CD8-positive, alpha-beta memory T cell (primary cell): ENCODE data around the gene HAL. TPM values are rescaled to one million over a fixed set of nuclear protein-coding genes. Genes with fewer than 3 reads are reported as not detected.

Source experiments
- CTCF ChIA-PET: fragments of 350-600 bp; sonication (Branson Sonifier 250); formaldehyde crosslinking; loops from one replicate; lab custom pipeline; 2021; ENCODE audit warnings: antibody characterized with exemption; lab: Charles Lee
- POLR2A ChIA-PET: fragments of 350-600 bp; sonication (Branson Sonifier 250); formaldehyde crosslinking; loops from one replicate; lab custom pipeline; 2021; ENCODE audit warnings: antibody characterized with exemption; lab: Charles Lee
- DNase-seq, 5 donors: peaks; one replicate each; pipeline versions ENCODE4 v3.0.0 to v3.0.0-alpha.2; 2020 to 2022; ENCODE audit warnings: mixed read lengths in 1 of 5
- H3K27ac ChIP-seq: one replicate; pipeline ENCODE4 v1.7.0; 2013; ENCODE audit warnings: low read depth, mild to moderate bottlenecking, low read length, moderate library complexity
- H3K27me3 ChIP-seq: 2 replicates; pipeline ENCODE4 v1.7.0; 2013; ENCODE audit warnings: low read length, mild to moderate bottlenecking; ENCODE audit not compliant: insufficient read depth, poor library complexity, severe bottlenecking
- H3K36me3 ChIP-seq: 2 replicates; pipeline ENCODE4 v1.7.0; 2013; ENCODE audit warnings: mild to moderate bottlenecking, low read length, moderate library complexity; ENCODE audit not compliant: insufficient read depth
- H3K4me1 ChIP-seq: 2 replicates; pipeline ENCODE4 v1.7.0; 2013; ENCODE audit warnings: mild to moderate bottlenecking, low read length, moderate library complexity; ENCODE audit not compliant: insufficient read depth
- H3K4me3 ChIP-seq: 2 replicates; pipeline ENCODE4 v1.7.0; 2013; ENCODE audit warnings: mild to moderate bottlenecking, low read length
- H3K9me3 ChIP-seq: 2 replicates; pipeline ENCODE4 v1.7.0; 2013; ENCODE audit warnings: mild to moderate bottlenecking, low read length
- H3K27ac Mint-ChIP-seq, 8 donors: one replicate each; pipeline ENCODE4 v1.8.0; 2020 to 2021; ENCODE audit warnings: mixed read lengths in 8 of 8, mild to moderate bottlenecking in 6 of 8, inconsistent platforms in 3 of 8, moderate library complexity in 3 of 8
- H3K27me3 Mint-ChIP-seq, 2 donors: one replicate each; pipeline ENCODE4 v1.8.0; 2020 to 2021; ENCODE audit warnings: mixed read lengths in 2 of 2, mild to moderate bottlenecking in 1 of 2, moderate library complexity in 1 of 2
- H3K36me3 Mint-ChIP-seq, 3 donors: one replicate each; pipeline ENCODE4 v1.8.0; 2020 to 2021; ENCODE audit warnings: mixed read lengths in 3 of 3, inconsistent platforms in 1 of 3, mild to moderate bottlenecking in 1 of 3
- H3K4me1 Mint-ChIP-seq, 3 donors: one replicate each; pipeline ENCODE4 v1.8.0; 2020 to 2021; ENCODE audit warnings: mixed read lengths in 3 of 3, inconsistent platforms in 1 of 3, mild to moderate bottlenecking in 1 of 3
- H3K4me3 Mint-ChIP-seq, 7 donors: one replicate each; pipeline ENCODE4 v1.8.0; 2020 to 2021; ENCODE audit warnings: mixed read lengths in 7 of 7, mild to moderate bottlenecking in 6 of 7, moderate library complexity in 4 of 7, inconsistent platforms in 2 of 7
- H3K9me3 Mint-ChIP-seq, 5 donors: one replicate each; pipeline ENCODE4 v1.8.0; 2020 to 2022; ENCODE audit warnings: mixed read lengths in 5 of 5, mild to moderate bottlenecking in 3 of 5, moderate library complexity in 2 of 5, inconsistent platforms in 1 of 5
- polyA plus RNA-seq: library from polyadenylated mRNA; unstranded; fragments of 300-500 nt; fragmentation: Illumina TruSeq; gene quantifications from one replicate; pipeline ENCODE4 v1.2.3, GENCODE V29; 2021
- total RNA-seq, 2 experiments: library from RNA; stranded (reverse); gene quantifications; one replicate each; pipeline ENCODE4 v1.2.3, GENCODE V29; 2021

The HAL gene, protein sequence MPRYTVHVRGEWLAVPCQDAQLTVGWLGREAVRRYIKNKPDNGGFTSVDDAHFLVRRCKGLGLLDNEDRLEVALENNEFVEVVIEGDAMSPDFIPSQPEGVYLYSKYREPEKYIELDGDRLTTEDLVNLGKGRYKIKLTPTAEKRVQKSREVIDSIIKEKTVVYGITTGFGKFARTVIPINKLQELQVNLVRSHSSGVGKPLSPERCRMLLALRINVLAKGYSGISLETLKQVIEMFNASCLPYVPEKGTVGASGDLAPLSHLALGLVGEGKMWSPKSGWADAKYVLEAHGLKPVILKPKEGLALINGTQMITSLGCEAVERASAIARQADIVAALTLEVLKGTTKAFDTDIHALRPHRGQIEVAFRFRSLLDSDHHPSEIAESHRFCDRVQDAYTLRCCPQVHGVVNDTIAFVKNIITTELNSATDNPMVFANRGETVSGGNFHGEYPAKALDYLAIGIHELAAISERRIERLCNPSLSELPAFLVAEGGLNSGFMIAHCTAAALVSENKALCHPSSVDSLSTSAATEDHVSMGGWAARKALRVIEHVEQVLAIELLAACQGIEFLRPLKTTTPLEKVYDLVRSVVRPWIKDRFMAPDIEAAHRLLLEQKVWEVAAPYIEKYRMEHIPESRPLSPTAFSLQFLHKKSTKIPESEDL
- total RNA-seq (under 1 TPM; 0.09 to 0.40 TPM), polyA plus RNA-seq (not detected)

DNA sequence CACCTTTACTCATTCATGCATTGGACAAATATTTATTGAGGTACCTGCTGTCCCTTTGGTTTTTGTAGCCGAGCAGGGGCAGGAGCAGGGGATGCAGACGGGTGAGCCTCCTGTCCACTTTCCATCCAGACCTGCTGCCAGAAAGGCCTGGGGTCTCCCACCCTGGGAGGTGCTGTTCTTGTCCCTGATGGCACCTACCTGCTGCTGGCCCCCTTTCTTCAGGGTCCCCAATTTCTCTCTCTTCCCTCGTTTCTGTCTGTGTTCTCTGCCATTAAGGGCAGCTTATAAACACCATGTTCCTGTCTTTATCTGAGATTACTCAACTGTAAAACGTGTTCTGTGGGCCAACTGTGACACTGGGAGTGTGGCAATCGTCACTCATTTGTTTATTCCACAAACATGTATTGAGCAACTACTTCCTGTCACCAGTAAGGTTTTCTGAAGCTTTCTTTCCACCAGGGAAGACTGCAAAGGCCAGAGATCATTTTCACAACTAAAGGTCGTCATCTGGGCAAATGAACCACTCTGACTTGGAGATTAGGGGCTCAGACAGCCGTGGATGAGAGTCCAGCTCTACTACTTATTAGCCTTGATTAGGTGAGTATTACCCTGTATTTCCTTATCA is at the start of gene HAL:
HAL (minus strand) TSS at position 311 of the 625 bp plus-strand sequence. CDS start 434 bp downstream, outside the sequence.
- no peaks in the 10 kb centered on the region for H3K9me3 Mint-ChIP-seq
- H3K27me3 Mint-ChIP-seq: no peaks in the 10 kb centered on the region
- DNase-seq: no peak
- no peak within 1 kb of the TSS for H3K27ac Mint-ChIP-seq
- no peaks in the 10 kb centered on the region for H3K36me3 ChIP-seq
- H3K27me3 ChIP-seq: no peaks in the 10 kb centered on the region
- no peaks in the 10 kb centered on the region for H3K4me1 ChIP-seq
- H3K27ac ChIP-seq: no peak within 1 kb of the TSS
- H3K36me3 Mint-ChIP-seq: peaks cover 3 to 14% (median 7%) of the 10 kb centered on the region in 3 donors
- no peaks in the 10 kb centered on the region for H3K9me3 ChIP-seq
- H3K4me1 Mint-ChIP-seq: peaks cover 2 to 6% (median 3%) of the 10 kb centered on the region in 3 donors
- no peak within 1 kb of the TSS for H3K4me3 ChIP-seq
- ChIA-PET CTCF (no interaction called here), POLR2A (no interaction called here)
- no peak within 1 kb of the TSS for H3K4me3 Mint-ChIP-seq

DNA sequence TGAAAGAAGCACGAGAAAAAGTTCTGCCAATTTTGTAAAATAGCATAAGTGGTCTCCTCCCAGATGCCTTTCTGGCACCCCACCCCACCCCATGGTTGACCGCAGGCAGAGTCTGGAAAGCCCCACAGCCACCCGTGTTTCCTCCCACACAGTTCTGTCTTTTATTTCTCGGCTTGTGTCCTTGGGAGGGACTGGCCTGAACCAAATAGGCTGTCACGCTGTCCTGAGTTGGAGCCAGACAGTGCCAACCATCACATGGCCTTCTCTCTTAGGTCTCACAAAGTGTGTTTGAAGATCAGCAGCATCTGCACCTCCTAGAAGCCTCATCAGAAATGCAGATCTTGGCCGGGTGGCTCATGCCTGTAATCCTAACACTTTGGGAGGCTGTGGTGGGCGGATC is 49.4 kb upstream of the HAL start:
- Histone ChIP-seq H3K36me3 (no peaks in the 10 kb centered on the region), H3K4me3 (no peak overlapping the region), H3K9me3 (no peaks in the 10 kb centered on the region), H3K27me3 (no peaks in the 10 kb centered on the region), H3K27ac (no peak overlapping the region), H3K4me1 (peaks cover 35% of the 10 kb centered on the region)
- Mint-ChIP-seq H3K27ac (peak overlapping the region; percentile 59 to 94 (median 81)), H3K36me3 (no peaks in the 10 kb centered on the region), H3K4me1 (peaks cover 30 to 50% (median 41%) of the 10 kb centered on the region in 3 donors), H3K27me3 (peaks cover 0 to 3% of the 10 kb centered on the region in 2 donors), H3K9me3 (no peaks in the 10 kb centered on the region), H3K4me3 (peak overlapping the region in 3 of 7 donors; percentile 41 to 79 (median 42))
- DNase-seq: peak in 4 of 5 donors; percentile 13 to 55 (median 34)
- POLR2A ChIA-PET: no interaction called here
- CTCF ChIA-PET: no interaction called here

DNA sequence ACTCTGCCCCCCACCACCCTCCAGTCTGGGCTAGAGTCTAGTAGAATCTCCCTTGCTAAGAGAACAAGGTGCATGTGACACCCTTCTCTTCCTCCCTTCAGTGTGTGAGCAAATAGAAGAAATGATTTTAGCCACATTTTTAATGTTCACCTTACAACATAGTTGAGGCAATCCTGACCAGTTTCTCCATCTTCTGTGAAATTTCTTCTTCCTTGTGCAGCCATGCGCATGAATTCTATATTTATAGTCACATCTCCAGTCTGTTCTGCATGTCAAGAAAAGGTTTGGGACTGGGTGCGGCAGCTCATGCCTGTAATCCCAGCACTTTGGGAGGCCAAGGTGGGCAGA is 48.8 kb upstream of the HAL start:
- Mint-ChIP-seq H3K36me3 (peaks cover 0 to under 1% (median 0%) of the 10 kb centered on the region in 3 donors), H3K27ac (peak overlapping the region; percentile 7 to 87 (median 44)), H3K4me1 (peaks cover 30 to 50% (median 41%) of the 10 kb centered on the region in 3 donors), H3K27me3 (peaks cover 0 to 3% of the 10 kb centered on the region in 2 donors), H3K4me3 (peak overlapping the region in 2 of 7 donors; percentile 37 to 66), H3K9me3 (no peaks in the 10 kb centered on the region)
- CTCF ChIA-PET: no interaction called here
- Histone ChIP-seq H3K36me3 (no peaks in the 10 kb centered on the region), H3K4me1 (peaks cover 35% of the 10 kb centered on the region), H3K27me3 (no peaks in the 10 kb centered on the region), H3K9me3 (no peaks in the 10 kb centered on the region), H3K27ac (no peak overlapping the region), H3K4me3 (no peak overlapping the region)
- POLR2A ChIA-PET: no interaction called here
- no peak for DNase-seq

DNA sequence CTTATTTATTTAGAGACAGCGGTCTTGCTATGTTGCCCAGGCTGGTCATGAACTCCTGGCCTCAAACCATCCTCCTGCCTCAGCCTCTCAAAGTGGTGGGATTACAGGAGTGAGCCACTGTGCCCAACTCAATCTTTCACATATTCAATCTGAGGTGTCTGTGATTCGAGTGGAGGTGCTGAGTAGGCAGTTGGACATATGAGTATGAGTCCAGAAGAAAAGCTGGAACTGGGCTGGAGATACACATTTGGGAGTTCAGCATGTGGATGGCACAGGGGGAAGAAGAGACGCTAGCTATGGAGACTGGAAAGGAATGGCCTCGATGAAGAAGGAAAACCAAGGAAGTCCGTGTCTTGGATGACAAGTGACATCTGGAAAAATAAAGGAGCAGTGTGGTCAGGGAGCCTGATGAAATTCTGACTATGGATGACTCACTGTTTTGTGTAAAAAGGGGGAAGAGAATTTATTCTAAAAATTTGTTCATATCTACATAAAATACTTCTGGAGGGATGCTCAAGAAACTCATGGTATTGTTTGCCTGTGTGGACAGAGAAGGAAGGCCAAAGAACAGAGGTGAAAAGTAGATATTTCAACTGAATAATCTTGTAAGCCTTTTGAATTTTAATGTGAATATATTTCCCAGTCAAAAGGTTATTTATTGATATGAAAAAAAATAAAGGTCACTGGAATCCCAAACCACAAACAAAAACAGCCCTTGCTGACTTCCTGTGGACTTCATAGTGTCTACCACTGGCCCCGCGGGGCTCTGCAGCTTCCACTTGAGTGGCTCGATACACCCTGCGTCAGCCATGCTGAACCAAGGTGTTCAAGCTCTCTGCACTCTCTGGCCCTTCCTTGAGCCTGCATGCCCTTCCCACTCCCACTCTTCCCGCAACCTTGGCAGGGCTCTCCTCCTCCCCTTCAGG is 48.1 kb upstream of the HAL start:
- Histone ChIP-seq H3K27ac (no peak overlapping the region), H3K9me3 (no peaks in the 10 kb centered on the region), H3K4me1 (peaks cover 35% of the 10 kb centered on the region), H3K36me3 (no peaks in the 10 kb centered on the region), H3K4me3 (no peak overlapping the region), H3K27me3 (no peaks in the 10 kb centered on the region)
- H3K9me3 Mint-ChIP-seq: no peaks in the 10 kb centered on the region
- H3K36me3 Mint-ChIP-seq: peaks cover 0 to 2% (median 0%) of the 10 kb centered on the region in 3 donors
- H3K4me3 Mint-ChIP-seq: peak overlapping the region in 2 of 7 donors; percentile 37 to 66
- peak overlapping the region; percentile 7 to 87 (median 44) for H3K27ac Mint-ChIP-seq
- H3K27me3 Mint-ChIP-seq: peaks cover 0 to 3% of the 10 kb centered on the region in 2 donors
- CTCF ChIA-PET: no interaction called here
- peaks cover 30 to 50% (median 41%) of the 10 kb centered on the region in 3 donors for H3K4me1 Mint-ChIP-seq
- no peak for DNase-seq
- POLR2A ChIA-PET: no interaction called here

DNA sequence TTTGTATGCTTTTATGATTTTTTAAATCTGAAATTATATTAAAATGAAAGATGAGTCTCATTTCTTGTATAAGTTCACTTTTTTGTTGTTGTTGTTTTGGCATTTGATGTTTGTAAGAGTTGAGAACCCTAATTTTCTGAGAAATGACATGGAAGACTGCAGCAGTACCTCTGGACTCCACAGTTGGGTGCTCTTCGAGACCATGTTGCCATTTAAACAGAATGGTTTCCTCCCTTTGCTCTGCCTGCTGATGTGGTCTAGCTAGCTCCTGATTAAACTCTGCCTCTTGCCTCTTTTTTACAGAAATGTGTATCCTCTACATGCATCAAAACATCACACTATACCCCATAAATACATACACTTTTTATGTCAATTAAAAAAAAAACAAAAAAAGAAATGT is 45.0 kb upstream of the HAL start:
- Mint-ChIP-seq H3K4me1 (peaks cover 10 to 24% (median 20%) of the 10 kb centered on the region in 3 donors), H3K27ac (peak overlapping the region in 1 of 8 donors; percentile 6), H3K36me3 (peaks cover 0 to 2% (median 0%) of the 10 kb centered on the region in 3 donors), H3K9me3 (no peaks in the 10 kb centered on the region), H3K4me3 (no peak overlapping the region), H3K27me3 (peaks cover 0 to 2% of the 10 kb centered on the region in 2 donors)
- POLR2A ChIA-PET: no interaction called here
- no peaks in the 10 kb centered on the region for H3K36me3 ChIP-seq
- H3K27me3 ChIP-seq: no peaks in the 10 kb centered on the region
- CTCF ChIA-PET: interaction anchor here (0.6 to 1.2 kb wide), 2 partner anchors 169 to 174 kb away, joined by 3 to 4 read pairs; no protein-coding TSS in a partner anchor
- no peak overlapping the region for H3K4me3 ChIP-seq
- peaks cover 13% of the 10 kb centered on the region for H3K4me1 ChIP-seq
- no peak overlapping the region for H3K27ac ChIP-seq
- no peak for DNase-seq
- no peaks in the 10 kb centered on the region for H3K9me3 ChIP-seq

DNA sequence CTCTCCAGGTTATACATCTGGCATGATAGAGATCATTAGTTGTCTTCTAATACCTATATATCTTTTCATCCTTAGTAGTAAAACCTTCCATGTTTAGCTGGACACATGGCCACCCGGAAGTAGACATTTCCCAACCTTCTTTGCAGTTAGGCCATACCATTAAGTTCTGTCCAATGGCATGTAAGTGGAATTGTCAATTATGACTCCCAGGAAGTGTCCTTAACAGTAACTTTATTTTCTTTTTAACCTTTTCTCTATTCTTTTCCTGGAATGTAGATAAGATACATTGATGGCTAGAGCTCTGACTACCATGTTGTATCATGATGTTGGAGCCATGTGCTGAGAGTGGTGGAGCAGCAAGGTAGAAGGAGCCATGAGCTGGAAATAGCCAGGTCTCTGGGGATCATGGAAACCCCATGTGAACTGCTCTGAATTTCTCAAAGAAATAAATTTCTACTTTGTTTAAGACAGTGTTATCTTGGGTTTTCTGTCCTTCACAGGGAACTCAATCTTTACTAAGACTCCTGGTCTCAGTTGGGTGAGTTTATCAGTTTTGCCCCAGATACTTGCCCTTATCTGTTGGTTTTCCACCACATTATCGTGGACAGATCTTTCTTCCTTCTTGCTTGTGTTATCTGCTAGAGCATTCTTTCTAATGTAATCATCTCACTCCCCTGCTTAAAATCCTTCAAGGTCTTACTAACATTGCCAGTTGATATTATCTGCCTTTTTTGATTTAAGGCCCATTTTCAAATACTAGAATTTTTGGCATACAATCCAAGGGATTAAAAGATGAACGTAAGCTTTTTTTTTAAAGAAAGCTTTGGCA is 44.4 kb upstream of the HAL start:
- Mint-ChIP-seq H3K9me3 (no peaks in the 10 kb centered on the region), H3K4me1 (peaks cover 8 to 19% (median 16%) of the 10 kb centered on the region in 3 donors), H3K27ac (peak overlapping the region in 1 of 8 donors; percentile 5), H3K36me3 (peaks cover 0 to 2% (median 0%) of the 10 kb centered on the region in 3 donors), H3K4me3 (no peak overlapping the region), H3K27me3 (peaks cover 0 to 2% of the 10 kb centered on the region in 2 donors)
- Histone ChIP-seq H3K36me3 (no peaks in the 10 kb centered on the region), H3K4me3 (no peak overlapping the region), H3K9me3 (no peaks in the 10 kb centered on the region), H3K4me1 (peaks cover 12% of the 10 kb centered on the region), H3K27ac (no peak overlapping the region), H3K27me3 (no peaks in the 10 kb centered on the region)
- ChIA-PET CTCF (interaction anchor here (0.6 to 1.2 kb wide), 2 partner anchors 170 to 174 kb away, joined by 3 to 4 read pairs; no protein-coding TSS in a partner anchor), POLR2A (no interaction called here)
- no peak for DNase-seq

DNA sequence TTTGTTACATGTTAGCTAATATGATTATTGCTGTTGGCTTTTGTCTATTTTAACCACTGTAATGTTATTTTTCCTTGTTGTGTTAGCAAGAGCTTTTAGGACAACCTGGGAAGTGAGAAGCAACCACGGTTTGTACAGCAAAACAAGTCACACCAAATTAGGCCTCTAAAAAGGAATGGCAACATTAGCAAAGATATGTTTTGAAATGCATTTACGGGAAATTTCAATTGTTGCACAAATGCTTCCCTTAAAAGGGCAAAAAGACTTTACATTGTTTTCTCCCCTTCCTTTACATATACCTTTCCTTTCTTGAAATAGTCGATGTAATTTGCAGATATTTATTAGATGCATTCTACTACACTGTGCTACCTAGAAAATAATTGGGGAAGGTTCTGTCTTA is 43.4 kb upstream of the HAL start:
- CTCF ChIA-PET: no interaction called here
- Histone ChIP-seq H3K27ac (no peak overlapping the region), H3K4me3 (no peak overlapping the region), H3K36me3 (no peaks in the 10 kb centered on the region), H3K4me1 (peaks cover 10% of the 10 kb centered on the region), H3K9me3 (no peaks in the 10 kb centered on the region), H3K27me3 (no peaks in the 10 kb centered on the region)
- Mint-ChIP-seq H3K27ac (peak overlapping the region in 1 of 8 donors; percentile 5), H3K36me3 (peaks cover 0 to 2% (median 0%) of the 10 kb centered on the region in 3 donors), H3K27me3 (peaks cover 0 to 2% of the 10 kb centered on the region in 2 donors), H3K4me1 (peaks cover 4 to 11% (median 8%) of the 10 kb centered on the region in 3 donors), H3K9me3 (no peaks in the 10 kb centered on the region), H3K4me3 (no peak overlapping the region)
- DNase-seq: no peak
- POLR2A ChIA-PET: no interaction called here
